Astrocyte of the hippocampus (primary cell): ENCODE measurements around the gene TMEM51.

ENCODE experiments used
- DNase-seq: peaks from one replicate; pipeline ENCODE4 v3.0.0; 2011; ENCODE audit warnings: low read depth, low spot score

TMEM51 gene

DNA sequence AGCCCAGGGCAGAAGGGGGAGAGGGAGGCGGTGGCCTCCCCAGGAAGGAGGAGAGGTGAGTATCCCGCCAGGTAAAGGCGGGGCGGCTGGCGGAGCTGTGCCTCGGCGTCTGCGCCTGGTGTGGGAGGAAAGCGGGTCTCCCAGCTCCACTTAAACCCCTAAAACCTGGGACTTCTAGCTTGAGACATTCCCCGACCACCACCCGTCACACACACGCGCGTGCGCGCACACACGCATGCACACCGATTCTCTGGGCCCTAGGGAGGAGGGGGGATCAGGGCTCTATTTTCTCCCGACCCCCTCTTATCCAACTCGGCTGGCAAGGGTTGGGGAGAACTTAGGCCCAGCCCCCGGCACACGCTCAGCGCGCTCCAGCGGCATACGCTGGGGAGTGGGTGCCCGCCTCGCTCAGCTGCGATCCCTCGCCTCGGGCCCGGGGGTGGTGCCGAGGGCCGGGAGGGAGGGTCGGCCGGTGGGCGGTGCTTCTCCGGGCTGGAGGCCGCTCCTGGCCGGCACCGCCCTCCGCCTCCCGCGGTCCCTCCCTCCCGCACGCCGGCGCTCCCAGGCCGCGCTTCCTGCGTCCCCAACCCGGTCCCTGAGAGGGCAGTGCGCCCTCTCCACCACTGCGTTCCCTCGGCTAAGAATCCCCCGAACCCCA lies at the start of gene TMEM51:
TMEM51 (plus strand) TSS at position 564 of the 658 bp plus-strand sequence. CDS start 61,341 bp downstream, outside the sequence.
- DNase-seq = peak; percentile 88

GRCh38 chr1:15103906-15104305 lies 49.6 kb upstream of the TMEM51 start:
- DNase-seq = no peak

GRCh38 chr1:15104768-15105167 lies 48.8 kb upstream of the TMEM51 start:
- DNase-seq = no peak

DNA sequence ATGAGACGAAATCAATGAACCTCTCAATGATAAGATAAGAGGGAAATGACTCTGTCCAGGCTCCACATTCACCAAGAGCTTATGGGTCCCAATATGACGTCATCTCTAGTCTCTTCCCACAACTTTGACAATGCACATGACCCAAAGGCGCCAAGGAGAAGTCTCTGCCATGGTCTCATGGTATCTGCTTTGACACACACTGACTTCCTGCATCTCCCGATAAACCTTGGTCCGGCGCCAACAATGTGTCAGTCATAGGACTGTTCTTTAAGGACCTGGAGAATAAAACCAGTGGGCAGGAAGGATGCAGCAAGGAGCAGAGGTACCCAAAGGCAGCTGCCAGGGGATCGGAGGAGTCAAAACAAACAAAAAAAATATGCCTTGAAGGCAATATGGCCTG lies 46.9 kb upstream of the TMEM51 start:
- DNase-seq = peak; percentile 29

DNA sequence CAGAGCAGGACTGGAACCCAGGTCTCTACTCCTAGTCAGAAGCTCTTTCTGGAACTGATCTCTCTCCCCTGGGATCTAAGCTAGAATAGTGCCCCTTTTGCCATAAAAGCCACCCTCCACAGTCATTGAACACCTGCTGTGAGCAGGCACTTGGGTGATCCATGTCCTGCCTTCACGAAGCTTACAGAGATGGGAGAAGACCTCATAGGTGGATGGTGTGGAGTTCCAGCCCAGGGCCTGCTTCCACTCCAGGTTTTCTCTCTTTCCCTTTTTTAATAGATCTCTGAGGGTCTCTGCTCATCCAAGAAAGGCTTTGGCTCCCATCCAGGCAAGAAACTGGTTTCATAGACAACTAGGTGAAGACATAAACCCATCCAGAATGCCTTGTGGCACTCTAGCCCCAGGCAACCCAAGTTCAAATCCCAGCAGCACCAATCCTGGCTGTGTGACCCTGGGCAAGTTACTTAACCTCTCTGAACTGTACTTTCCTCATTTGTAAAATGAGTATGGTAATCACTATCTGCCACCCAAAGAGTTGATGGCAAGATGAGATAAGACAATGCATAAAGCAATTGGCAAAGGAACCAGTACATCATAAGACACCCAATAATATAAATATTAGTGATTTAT lies 46.4 kb upstream of the TMEM51 start:
- DNase-seq = no peak

DNA sequence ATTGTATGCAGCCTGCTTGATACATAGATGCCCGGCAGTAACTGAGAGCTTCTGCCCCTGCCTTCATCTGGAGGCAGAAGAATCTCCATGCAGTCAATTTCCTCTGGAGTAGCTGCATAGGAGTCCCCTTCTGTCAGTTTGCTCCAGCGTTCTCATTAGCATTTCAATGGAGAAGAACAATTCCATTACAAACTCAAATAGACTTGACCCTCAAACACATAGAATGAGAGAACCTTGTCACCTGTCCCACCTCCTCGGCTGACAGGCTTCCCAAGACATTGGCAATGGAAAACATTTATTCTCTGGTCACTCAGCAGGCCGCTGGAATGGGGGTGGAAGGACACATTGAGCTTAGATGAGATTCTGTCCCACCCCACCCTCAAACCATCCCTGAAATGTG lies 45.6 kb upstream of the TMEM51 start:
- no peak for DNase-seq

- DNase-seq = no peak
These were observed 43.2 kb upstream of the TMEM51 start for GRCh38 chr1:15110128-15110866.

DNA sequence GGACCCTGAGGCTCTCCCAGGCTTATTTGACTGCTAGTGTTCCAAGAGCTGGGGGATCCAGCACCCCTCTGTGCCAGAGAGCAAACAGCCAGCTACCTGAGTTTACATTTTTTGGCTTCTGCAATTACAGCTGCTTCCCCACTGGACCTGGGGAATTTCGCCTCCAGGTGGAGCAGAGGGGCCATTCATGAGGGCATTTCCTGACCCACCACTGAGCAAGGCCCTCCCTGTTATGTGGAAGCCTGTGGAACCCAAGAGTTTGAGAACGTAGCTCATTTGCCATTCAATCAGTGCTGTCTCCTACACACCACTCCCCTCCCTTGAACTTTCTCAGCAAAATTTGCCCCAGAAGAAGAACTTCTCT lies 42.7 kb upstream of the TMEM51 start:
- no peak for DNase-seq

DNA sequence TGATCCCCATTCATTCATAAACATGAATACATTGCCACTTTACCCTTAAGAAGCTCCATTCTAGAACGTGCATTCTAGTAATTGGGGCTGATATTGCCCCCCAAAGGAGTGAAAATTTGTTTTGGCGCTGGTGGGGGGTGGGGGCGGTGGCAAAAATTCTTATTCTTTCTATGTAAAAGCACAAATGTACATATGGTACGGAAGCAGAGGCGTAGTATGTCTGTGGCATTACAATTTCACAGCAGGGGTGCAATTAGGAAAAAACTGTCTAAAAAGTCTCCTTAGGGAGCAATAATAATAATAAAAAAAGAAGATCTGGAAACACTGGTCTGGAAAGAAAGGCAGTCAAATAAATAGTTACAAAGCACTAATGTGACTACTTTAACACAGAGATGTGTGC lies 40.4 kb upstream of the TMEM51 start:
- DNase-seq = no peak

- DNase-seq = no peak
These were observed 38.7 kb upstream of the TMEM51 start for GRCh38 chr1:15114884-15115283.

GRCh38 chr1:15115542-15116330 lies 37.8 kb upstream of the TMEM51 start:
- no peak for DNase-seq

DNA sequence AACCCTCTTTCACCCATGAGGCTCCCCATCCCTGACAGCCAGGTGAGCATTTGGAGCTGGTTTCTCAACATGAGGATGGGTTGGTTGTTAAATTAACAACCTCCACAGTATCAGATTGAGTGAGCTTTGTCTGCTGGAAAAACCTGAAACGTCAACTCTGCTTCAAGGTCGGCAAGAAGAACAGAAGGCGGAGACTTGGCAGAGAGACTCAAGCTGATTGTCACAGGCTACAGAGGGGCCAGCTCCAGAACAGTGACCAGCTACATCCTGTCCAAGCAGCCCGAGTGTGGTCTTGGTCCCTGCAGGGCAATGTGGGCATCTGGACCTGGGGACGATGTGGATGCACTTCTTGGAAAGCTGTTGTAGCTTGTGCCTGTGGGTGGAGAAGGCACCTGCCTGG lies 36.6 kb upstream of the TMEM51 start:
- DNase-seq = no peak

DNA sequence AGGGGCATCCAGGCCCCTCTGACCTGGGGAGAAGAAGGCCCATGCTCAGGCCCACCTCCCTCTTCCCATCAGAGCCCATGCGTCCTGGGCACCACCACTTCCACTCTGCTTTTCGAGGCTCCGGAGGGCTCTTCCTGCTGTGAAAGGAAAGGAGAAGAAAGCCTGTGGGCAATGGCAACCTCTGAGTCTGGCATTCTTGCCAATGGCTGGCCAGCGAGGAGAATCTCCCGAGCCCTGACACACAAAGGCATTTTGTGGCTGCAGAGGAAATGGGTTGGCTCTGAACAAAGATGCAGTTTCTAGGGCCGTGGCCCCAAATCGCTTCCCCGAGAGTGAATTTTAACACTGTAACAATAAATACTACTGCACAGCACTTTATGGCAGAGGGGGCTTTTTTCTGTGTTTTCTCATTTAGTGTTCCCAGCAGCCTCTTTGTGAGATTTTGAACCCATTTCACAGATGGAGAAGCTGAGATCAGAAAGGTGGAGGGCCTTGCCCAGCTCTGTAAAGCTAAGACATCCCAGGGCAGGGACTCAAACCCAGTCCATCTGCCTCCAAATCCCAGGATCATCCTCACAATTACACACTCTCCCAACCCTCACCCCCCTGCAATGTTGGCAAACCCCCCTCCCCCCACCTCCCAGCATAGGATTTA lies 35.7 kb upstream of the TMEM51 start:
- no peak for DNase-seq

GRCh38 chr1:15118579-15118978 lies 35.0 kb upstream of the TMEM51 start:
- no peak for DNase-seq

DNA sequence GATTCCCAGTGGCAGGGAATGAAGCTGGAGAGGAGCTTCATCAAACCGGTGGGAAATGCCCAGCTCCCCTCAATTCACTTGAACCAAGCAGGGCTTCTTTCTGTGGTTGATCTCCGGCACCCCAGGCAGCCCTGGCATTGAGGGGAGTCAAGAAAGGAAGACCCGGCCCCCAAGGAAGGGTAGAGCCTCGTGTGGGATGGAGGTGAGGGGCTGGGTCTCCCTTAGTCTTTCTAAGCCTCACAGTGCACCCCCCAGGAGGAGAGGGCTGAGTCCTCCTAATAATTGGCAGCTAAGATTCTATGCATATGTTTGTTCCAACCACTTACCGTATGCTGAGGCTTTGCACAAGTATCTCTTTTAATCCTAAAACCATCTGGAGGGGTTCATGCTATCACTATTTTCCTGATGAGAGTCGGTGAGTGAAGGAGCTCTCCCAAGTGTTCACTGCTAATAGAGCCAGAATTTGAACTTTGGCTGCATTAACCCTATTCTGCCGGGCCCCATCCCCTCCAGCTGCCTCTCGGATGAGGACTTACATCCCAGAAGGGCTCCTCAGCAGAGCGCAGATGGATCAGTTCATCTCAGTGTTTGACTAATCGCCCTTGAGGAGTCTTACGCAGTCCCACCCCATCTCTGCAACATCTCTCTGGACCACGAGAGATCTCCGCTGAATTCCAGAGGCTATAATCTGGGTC lies 33.1 kb upstream of the TMEM51 start:
- DNase-seq = no peak

GRCh38 chr1:15122331-15122730 lies 31.2 kb upstream of the TMEM51 start:
- DNase-seq = no peak

DNA sequence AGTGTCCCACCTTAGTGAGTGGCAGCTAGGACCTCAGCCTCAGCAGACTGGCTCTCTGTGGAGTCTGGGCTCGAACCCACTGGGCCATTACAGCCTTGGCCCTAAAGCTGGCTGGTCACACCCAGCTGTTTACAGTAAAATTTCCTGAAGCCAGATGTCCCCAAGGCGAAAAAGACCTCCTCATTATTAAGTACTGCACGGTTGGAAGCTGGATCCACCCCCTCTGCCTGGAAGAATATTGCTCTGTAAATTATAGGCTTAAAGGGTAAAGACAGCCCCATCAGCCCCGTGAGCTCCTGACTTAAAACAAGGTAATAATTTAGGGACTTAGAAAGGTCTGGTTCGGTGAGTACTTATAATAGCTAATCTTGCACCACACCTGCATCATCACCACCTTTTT lies 30.3 kb upstream of the TMEM51 start:
- no peak for DNase-seq

GRCh38 chr1:15123925-15124324 lies 29.6 kb upstream of the TMEM51 start:
- no peak for DNase-seq

- DNase-seq = no peak
These were observed 29.0 kb upstream of the TMEM51 start for GRCh38 chr1:15124362-15125100.

- no peak for DNase-seq
These were observed 28.3 kb upstream of the TMEM51 start for GRCh38 chr1:15125101-15125745.
